HCT116 (cell line): ENCODE results near the gene CYTIP. TPM values are rescaled to one million over a fixed set of nuclear protein-coding genes. Genes with fewer than 3 reads are reported as not detected.

Source experiments
- ATAC-seq: fragments of 200-7000 bp; cut with Tn5 transposase; 2 replicates; pipeline ENCODE4 v1.9.1; 2020; ENCODE audit warnings: mild to moderate bottlenecking, moderate library complexity
- BruUV-seq: library from RNA; stranded (reverse); fragments of 400-500 nt; replicated peaks from 2 replicates; lab custom pipeline; 2021; lab: Mats Ljungman, UMichigan
- CTCF ChIA-PET: fragments of 300-600 bp; sonication (Branson Sonifier 250); formaldehyde crosslinking; loops from one replicate; lab custom pipeline; 2021; ENCODE audit warnings: antibody characterized with exemption; lab: Charles Lee
- POLR2A ChIA-PET: fragments of 300-600, 350-600 bp; sonication (Branson Sonifier 250); formaldehyde crosslinking; loops from one replicate; lab custom pipeline; 2021; ENCODE audit warnings: antibody characterized with exemption; lab: Charles Lee
- RAD21 ChIA-PET, 2 experiments: fragments of 300-600 bp; sonication (Branson Sonifier 250); formaldehyde crosslinking; loops; one replicate each; lab custom pipeline; 2023; ENCODE audit warnings: low total read pairs in 2 of 2; ENCODE audit not compliant: uncharacterized antibody in 2 of 2, unreplicated experiment in 2 of 2, low non-redundant PET in 1 of 2; lab: Charles Lee
- DNase-seq: peaks from one replicate; pipeline ENCODE4 v3.0.0-alpha.2; 2010; ENCODE audit warnings: low read depth, low spot score
- H2AFZ ChIP-seq: fragments of 200-600 bp; shearing (Covaris generic), sonication (generic); 2 replicates; pipeline ENCODE4 v1.6.1; 2017; ENCODE audit warnings: low read depth, mixed run types, mixed read lengths, antibody characterized with exemption, low read length; ENCODE audit not compliant: poor library complexity, severe bottlenecking
- H3K27ac ChIP-seq: 2 replicates; pipeline ENCODE4 v1.5.1; 2012; ENCODE audit warnings: low read depth, low read length
- H3K27me3 ChIP-seq: fragments of 200-600 bp; sonication (generic); 2 replicates; pipeline ENCODE4 v1.6.1; 2016; ENCODE audit warnings: mixed run types, low read length, mixed read lengths; ENCODE audit not compliant: insufficient read depth
- H3K36me3 ChIP-seq, 2 experiments: fragments of 200-500 bp in 1 of 2; fragments of 200-600 bp in 1 of 2; sonication (Bioruptor generic) in 1 of 2; sonication (generic) in 1 of 2; 2 replicates each; pipeline versions ENCODE4 v1.5.1 to v1.6.1; 2014 to 2016; ENCODE audit warnings: low read length in 2 of 2, inconsistent platforms in 1 of 2, mixed read lengths in 1 of 2, mixed run types in 1 of 2; ENCODE audit not compliant: insufficient read depth in 2 of 2, control insufficient read depth in 1 of 2
- H3K4me1 ChIP-seq, 2 experiments: fragments of 200-600 bp in 1 of 2; sonication (generic) in 1 of 2; 2 replicates each; pipeline versions ENCODE4 v1.5.1 to v1.6.1; 2012 to 2017; ENCODE audit warnings: low read length in 2 of 2, inconsistent platforms in 1 of 2, mild to moderate bottlenecking in 1 of 2, mixed read lengths in 1 of 2, mixed run types in 1 of 2, moderate library complexity in 1 of 2; ENCODE audit not compliant: insufficient read depth in 2 of 2, control insufficient read depth in 1 of 2
- H3K4me2 ChIP-seq: fragments of 200-600 bp; sonication (generic); 2 replicates; pipeline ENCODE4 v1.6.1; 2017; ENCODE audit warnings: mixed run types, low read length, mixed read lengths
- H3K4me3 ChIP-seq, 2 experiments: fragments of 200-600 bp in 1 of 2; sonication (generic) in 1 of 2; replicated peaks in 1 of 2; 2 replicates each; pipeline ENCODE4 v1.5.1; 2011 to 2016; ENCODE audit warnings: low read length in 2 of 2, control low read depth in 1 of 2, low read depth in 1 of 2, mild to moderate bottlenecking in 1 of 2, mixed read lengths in 1 of 2, mixed run types in 1 of 2
- H3K79me2 ChIP-seq: fragments of 200-600 bp; sonication (generic); 2 replicates; pipeline ENCODE4 v1.6.1; 2017; ENCODE audit warnings: mild to moderate bottlenecking, mixed run types, low read length, moderate library complexity, mixed read lengths; ENCODE audit not compliant: insufficient read depth
- H3K9ac ChIP-seq: fragments of 200-600 bp; sonication (generic); 2 replicates; pipeline ENCODE4 v1.6.1; 2016; ENCODE audit warnings: low read length, mixed read lengths
- H3K9me2 ChIP-seq: fragments of 200-600 bp; sonication (generic), shearing (Covaris generic); 2 replicates; pipeline ENCODE4 v1.6.1; 2017; ENCODE audit warnings: mixed run types, mild to moderate bottlenecking, moderate library complexity; ENCODE audit not compliant: insufficient read depth
- H3K9me3 ChIP-seq, 2 experiments: fragments of 200-500 bp in 1 of 2; fragments of 200-600 bp in 1 of 2; sonication (Bioruptor generic) in 1 of 2; sonication (generic) in 1 of 2; 2 replicates each; pipeline ENCODE4 v1.6.1; 2014 to 2017; ENCODE audit warnings: low read length in 2 of 2, mixed read lengths in 2 of 2, inconsistent platforms in 1 of 2, low read depth in 1 of 2, mild to moderate bottlenecking in 1 of 2, mixed run types in 1 of 2, moderate library complexity in 1 of 2; ENCODE audit not compliant: control insufficient read depth in 1 of 2, insufficient read depth in 1 of 2
- H4K20me1 ChIP-seq: fragments of 200-600 bp; sonication (generic), shearing (Covaris generic); 2 replicates; pipeline ENCODE4 v1.6.1; 2017; ENCODE audit warnings: mixed run types, mild to moderate bottlenecking, moderate library complexity; ENCODE audit not compliant: insufficient read depth
- ATF3 ChIP-seq: IDR thresholded peaks from 2 replicates; pipeline ENCODE4 v1.6.1; 2012
- CBX3 ChIP-seq: IDR thresholded peaks from 2 replicates; pipeline ENCODE4 v1.6.1; 2012; ENCODE audit warnings: low read depth
- CEBPB ChIP-seq: IDR thresholded peaks from 2 replicates; pipeline ENCODE4 v1.6.1; 2012; ENCODE audit warnings: low read depth
- EGR1 ChIP-seq: IDR thresholded peaks from 2 replicates; pipeline ENCODE4 v1.6.1; 2012; ENCODE audit warnings: low read depth
- ELF1 ChIP-seq: IDR thresholded peaks from 2 replicates; pipeline ENCODE4 v1.6.1; 2012; ENCODE audit warnings: low read depth, borderline replicate concordance
- FOSL1 ChIP-seq: IDR thresholded peaks from 2 replicates; pipeline ENCODE4 v1.6.1; 2012; ENCODE audit warnings: low read depth
- SIN3A ChIP-seq: IDR thresholded peaks from 2 replicates; pipeline ENCODE4 v1.6.1; 2012; ENCODE audit warnings: low read depth
- SRF ChIP-seq: IDR thresholded peaks from 2 replicates; pipeline ENCODE4 v1.6.1; 2012; ENCODE audit warnings: low read depth
- YY1 ChIP-seq: IDR thresholded peaks from 2 replicates; pipeline ENCODE4 v1.6.1; 2011; ENCODE audit warnings: low read length, low read depth, moderate library complexity, mild to moderate bottlenecking; ENCODE audit not compliant: insufficient replicate concordance; ENCODE audit errors: extremely low read depth
- ZFX ChIP-seq: fragments of 450-650 bp; IDR thresholded peaks from 2 replicates; pipeline ENCODE4 v1.6.1; 2017
- ZNF274 ChIP-seq: fragments of 200-500 bp; sonication (Bioruptor generic); IDR thresholded peaks from 2 replicates; pipeline ENCODE4 v1.6.1; 2014; ENCODE audit warnings: mild to moderate bottlenecking, low read depth, low read length, inconsistent platforms
- intact Hi-C: fragments of 100-400 bp; cut with micrococcal nuclease; formaldehyde crosslinking; loops from 2 replicates; pipeline ENCODE4 v1.10.0; 2022
- total RNA-seq: library from RNA; stranded (reverse); gene quantifications from one replicate; pipeline ENCODE4 v1.2.1, GENCODE V29; 2021; ENCODE audit not compliant: unreplicated experiment
- TF ChIP-seq, protein P1 (sequence below): IDR thresholded peaks from 2 replicates; pipeline ENCODE4 v1.6.1; 2012
- TF ChIP-seq, protein P2 (sequence below), 3 experiments: fragments of 200-600 bp in 1 of 3; sonication (generic) in 1 of 3; IDR thresholded peaks in 2 of 3; conservative IDR thresholded peaks in 1 of 3; 2 replicates each; pipeline ENCODE4 v1.5.1; 2012 to 2017; ENCODE audit warnings: low read depth in 2 of 3, low read length in 2 of 3, antibody characterized with exemption in 1 of 3, borderline replicate concordance in 1 of 3, control low read depth in 1 of 3, mild to moderate bottlenecking in 1 of 3, mixed read lengths in 1 of 3, mixed run types in 1 of 3, moderate library complexity in 1 of 3; ENCODE audit not compliant: insufficient read depth in 1 of 3

CYTIP gene
- total RNA-seq, 1 experiment from 2014 or later = 0.64 TPM

GRCh38 chr2:157414050-157414449 lies 29.8 kb downstream of the CYTIP start:
- H3K4me3 ChIP-seq = no peak overlapping the region
- no peak overlapping the region for H2AFZ ChIP-seq
- no peaks in the 10 kb centered on the region for H3K9me3 ChIP-seq
- CTCF ChIA-PET = no interaction called here
- H3K27ac ChIP-seq = no peak overlapping the region
- H3K79me2 ChIP-seq = no peaks in the 10 kb centered on the region
- POLR2A ChIA-PET = no interaction called here
- DNase-seq (no peak), ATAC-seq (no peak)
- TF ChIP-seq FOSL1 (no peak), CEBPB (no peak), EGR1 (no peak), SRF (no peak), YY1 (no peak), SIN3A (no peak), ZFX (no peak), ELF1 (no peak), ATF3 (no peak), ZNF274 (no peak), CBX3 (no peak)
- TF ChIP-seq, protein P1, sequence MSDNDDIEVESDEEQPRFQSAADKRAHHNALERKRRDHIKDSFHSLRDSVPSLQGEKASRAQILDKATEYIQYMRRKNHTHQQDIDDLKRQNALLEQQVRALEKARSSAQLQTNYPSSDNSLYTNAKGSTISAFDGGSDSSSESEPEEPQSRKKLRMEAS = no peak
- TF ChIP-seq, protein P2, sequence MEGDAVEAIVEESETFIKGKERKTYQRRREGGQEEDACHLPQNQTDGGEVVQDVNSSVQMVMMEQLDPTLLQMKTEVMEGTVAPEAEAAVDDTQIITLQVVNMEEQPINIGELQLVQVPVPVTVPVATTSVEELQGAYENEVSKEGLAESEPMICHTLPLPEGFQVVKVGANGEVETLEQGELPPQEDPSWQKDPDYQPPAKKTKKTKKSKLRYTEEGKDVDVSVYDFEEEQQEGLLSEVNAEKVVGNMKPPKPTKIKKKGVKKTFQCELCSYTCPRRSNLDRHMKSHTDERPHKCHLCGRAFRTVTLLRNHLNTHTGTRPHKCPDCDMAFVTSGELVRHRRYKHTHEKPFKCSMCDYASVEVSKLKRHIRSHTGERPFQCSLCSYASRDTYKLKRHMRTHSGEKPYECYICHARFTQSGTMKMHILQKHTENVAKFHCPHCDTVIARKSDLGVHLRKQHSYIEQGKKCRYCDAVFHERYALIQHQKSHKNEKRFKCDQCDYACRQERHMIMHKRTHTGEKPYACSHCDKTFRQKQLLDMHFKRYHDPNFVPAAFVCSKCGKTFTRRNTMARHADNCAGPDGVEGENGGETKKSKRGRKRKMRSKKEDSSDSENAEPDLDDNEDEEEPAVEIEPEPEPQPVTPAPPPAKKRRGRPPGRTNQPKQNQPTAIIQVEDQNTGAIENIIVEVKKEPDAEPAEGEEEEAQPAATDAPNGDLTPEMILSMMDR (IDR thresholded peaks at IDR 0.05 in 2 of 3, conservative IDR thresholded peaks at IDR 0.05 in 1 of 3; ENCODE audit: borderline replicate concordance in 1 of 3, insufficient read depth in 1 of 3, low read depth in 2 of 3, low read length in 2 of 3) = no peak
- no peaks in the 10 kb centered on the region for H3K36me3 ChIP-seq
- H3K27me3 ChIP-seq = no peaks in the 10 kb centered on the region
- H3K9me2 ChIP-seq = no peaks in the 10 kb centered on the region
- no TSS peak for BruUV-seq
- RAD21 ChIA-PET = no interaction called here
- H4K20me1 ChIP-seq = no peaks in the 10 kb centered on the region
- intact Hi-C loops = no loop called here
- H3K4me2 ChIP-seq = no peak overlapping the region
- no peaks in the 10 kb centered on the region for H3K4me1 ChIP-seq
- H3K9ac ChIP-seq = no peak overlapping the region
